CD4-positive, alpha-beta memory T cell (primary cell): ENCODE measurements around the gene EPC2. TPM values are rescaled to one million over a fixed set of nuclear protein-coding genes. Genes with fewer than 3 reads are reported as not detected.
"Not testable (repeated sequence)": the region's sequence is repeated elsewhere in the genome, so short reads cannot be mapped to it uniquely, and the experiment has no call there.

ENCODE experiments used
- CTCF ChIA-PET: fragments of 350-600 bp; sonication (Branson Sonifier 250); formaldehyde crosslinking; loops from one replicate; lab custom pipeline; 2021; ENCODE audit warnings: inconsistent platforms; ENCODE audit not compliant: partially characterized antibody; lab: Charles Lee
- POLR2A ChIA-PET: fragments of 350-600 bp; sonication (Branson Sonifier 250); formaldehyde crosslinking; loops from one replicate; lab custom pipeline; 2021; ENCODE audit not compliant: partially characterized antibody; lab: Charles Lee
- DNase-seq, 5 donors: peaks; one replicate each; pipeline versions ENCODE4 v3.0.0 to v3.0.0-alpha.2; 2020 to 2022; ENCODE audit warnings: mixed read lengths in 1 of 5
- H3K27ac ChIP-seq: one replicate; pipeline ENCODE4 v1.7.0; 2013; ENCODE audit warnings: low read depth, low read length
- H3K27me3 ChIP-seq: 2 replicates; pipeline ENCODE4 v1.7.0; 2013; ENCODE audit warnings: mild to moderate bottlenecking, low read length, moderate library complexity; ENCODE audit not compliant: insufficient read depth
- H3K36me3 ChIP-seq: 2 replicates; pipeline ENCODE4 v1.7.0; 2013; ENCODE audit warnings: mild to moderate bottlenecking, low read length, moderate library complexity; ENCODE audit not compliant: insufficient read depth
- H3K4me1 ChIP-seq: 2 replicates; pipeline ENCODE4 v1.7.0; 2013; ENCODE audit warnings: mild to moderate bottlenecking, low read length, moderate library complexity; ENCODE audit not compliant: insufficient read depth
- H3K4me3 ChIP-seq, 2 donors: one replicate each; pipeline ENCODE4 v1.7.0; 2013; ENCODE audit warnings: low read length in 2 of 2, mild to moderate bottlenecking in 1 of 2
- H3K9me3 ChIP-seq, 2 donors: one replicate each; pipeline ENCODE4 v1.7.0; 2013; ENCODE audit warnings: low read length in 2 of 2, control low read depth in 1 of 2; ENCODE audit not compliant: control insufficient read depth in 1 of 2
- H3K27ac Mint-ChIP-seq, 7 donors: one replicate each; pipeline ENCODE4 v1.8.0; 2020 to 2021; ENCODE audit warnings: mixed read lengths in 7 of 7, mild to moderate bottlenecking in 6 of 7, inconsistent platforms in 3 of 7, moderate library complexity in 3 of 7
- H3K27me3 Mint-ChIP-seq, 2 donors: one replicate each; pipeline ENCODE4 v1.8.0; 2020 to 2021; ENCODE audit warnings: mixed read lengths in 2 of 2
- H3K36me3 Mint-ChIP-seq, 2 donors: one replicate each; pipeline ENCODE4 v1.8.0; 2020 to 2021; ENCODE audit warnings: mixed read lengths in 2 of 2, inconsistent platforms in 1 of 2, mild to moderate bottlenecking in 1 of 2
- H3K4me1 Mint-ChIP-seq, 4 donors: one replicate each; pipeline ENCODE4 v1.8.0; 2020 to 2021; ENCODE audit warnings: mixed read lengths in 4 of 4, mild to moderate bottlenecking in 1 of 4
- H3K4me3 Mint-ChIP-seq, 8 donors: one replicate each; pipeline ENCODE4 v1.8.0; 2020 to 2021; ENCODE audit warnings: mixed read lengths in 8 of 8, mild to moderate bottlenecking in 7 of 8, moderate library complexity in 6 of 8, inconsistent platforms in 3 of 8
- H3K9me3 Mint-ChIP-seq, 8 donors: one replicate each; pipeline ENCODE4 v1.8.0; 2020 to 2021; ENCODE audit warnings: mixed read lengths in 8 of 8, mild to moderate bottlenecking in 5 of 8, inconsistent platforms in 3 of 8, moderate library complexity in 1 of 8
- intact Hi-C: fragments of 100-400 bp; cut with micrococcal nuclease; formaldehyde crosslinking; loops from one replicate; pipeline ENCODE4 v1.15.1; 2023
- polyA plus RNA-seq, 2 donors: library from polyadenylated mRNA; unstranded; fragments of 300-500 nt; fragmentation: Illumina TruSeq; gene quantifications; one replicate each; pipeline ENCODE4 v1.2.3, GENCODE V29; 2021
- total RNA-seq, 2 experiments: library from RNA; stranded (reverse); gene quantifications; one replicate each; pipeline ENCODE4 v1.2.3, GENCODE V29; 2021

Gene EPC2
- total and polyA plus RNA-seq, 4 experiments from 2014 or later = 1.4 to 77.9 (median 37.3) TPM

- POLR2A ChIA-PET = interaction anchor here (1.0 to 3.8 kb wide), 4 partner anchors 13 to 134 kb away, joined by 3 to 43 read pairs (median 5); no protein-coding TSS in a partner anchor
- H3K27me3 ChIP-seq = no peaks in the 10 kb centered on the region
- Mint-ChIP-seq H3K4me1 (peaks cover 66 to 86% (median 74%) of the 10 kb centered on the region in 4 donors), H3K27ac (peak overlapping the region; percentile 81 to 96 (median 93)), H3K36me3 (peaks cover 0 to 4% of the 10 kb centered on the region in 2 donors), H3K9me3 (peaks cover 0 to 4% (median 0%) of the 10 kb centered on the region in 8 donors), H3K27me3 (no peaks in the 10 kb centered on the region), H3K4me3 (peak overlapping the region in 7 of 8 donors; percentile 60 to 82 (median 69))
- H3K9me3 ChIP-seq = no peaks in the 10 kb centered on the region
- intact Hi-C loops = loop anchor here (1.0 to 5.0 kb wide), 2 partner anchors 14 to 78 kb away; no protein-coding TSS in a partner anchor
- peak overlapping the region; percentile 20 for H3K27ac ChIP-seq
- H3K4me1 ChIP-seq = peaks cover 79% of the 10 kb centered on the region
- CTCF ChIA-PET = interaction anchor here (0.8 kb wide), 1 partner anchor 13 kb away, joined by 3 read pairs; no protein-coding TSS in a partner anchor
- peak in 4 of 5 donors; percentile 51 to 74 (median 62) for DNase-seq
- no peaks in the 10 kb centered on the region for H3K36me3 ChIP-seq
- no peak overlapping the region for H3K4me3 ChIP-seq
Measured at GRCh38 chr2:148658807-148659722, 14.5 kb downstream of the EPC2 start.

GRCh38 chr2:148660999-148661398 lies 16.4 kb downstream of the EPC2 start:
- H3K9me3 ChIP-seq = no peaks in the 10 kb centered on the region
- no peak overlapping the region for H3K4me3 ChIP-seq
- peaks cover 0 to 4% (median 0%) of the 10 kb centered on the region in 8 donors for H3K9me3 Mint-ChIP-seq
- H3K27ac Mint-ChIP-seq = peak overlapping the region in 5 of 7 donors; percentile 42 to 80 (median 44)
- ChIA-PET CTCF (interaction anchor here (1.3 to 1.9 kb wide), 2 partner anchors 9 to 15 kb away, joined by 3 to 5 read pairs; no protein-coding TSS in a partner anchor), POLR2A (interaction anchor here (1.0 to 2.0 kb wide), 4 partner anchors 12 to 134 kb away, joined by 3 to 34 read pairs (median 4); partner anchors contain the start of gene EPC2)
- peaks cover 2 to 4% of the 10 kb centered on the region in 2 donors for H3K36me3 Mint-ChIP-seq
- no peak overlapping the region for H3K27ac ChIP-seq
- H3K36me3 ChIP-seq = no peaks in the 10 kb centered on the region
- DNase-seq = no peak
- H3K4me1 Mint-ChIP-seq = peaks cover 61 to 83% (median 74%) of the 10 kb centered on the region in 4 donors
- no peaks in the 10 kb centered on the region for H3K27me3 ChIP-seq
- peak overlapping the region in 7 of 8 donors; percentile 9 to 65 (median 43) for H3K4me3 Mint-ChIP-seq
- H3K4me1 ChIP-seq = peaks cover 76% of the 10 kb centered on the region
- intact Hi-C loops = loop anchor here (1.0 kb wide), 1 partner anchor 10 kb away; no protein-coding TSS in a partner anchor
- no peaks in the 10 kb centered on the region for H3K27me3 Mint-ChIP-seq

GRCh38 chr2:148662332-148662731 lies 17.8 kb downstream of the EPC2 start:
- DNase-seq, H3K36me3 Mint-ChIP-seq, H3K27me3 ChIP-seq, H3K27me3 Mint-ChIP-seq, POLR2A ChIA-PET, H3K9me3 Mint-ChIP-seq, intact Hi-C loops, H3K27ac ChIP-seq, H3K9me3 ChIP-seq, H3K36me3 ChIP-seq, H3K4me3 ChIP-seq, H3K27ac Mint-ChIP-seq: not testable (repeated sequence)
- Mint-ChIP-seq H3K4me1 (peaks cover 55 to 82% (median 72%) of the 10 kb centered on the region in 4 donors), H3K4me3 (peak overlapping the region in 1 of 8 donors; percentile 22)
- H3K4me1 ChIP-seq = peaks cover 76% of the 10 kb centered on the region
- CTCF ChIA-PET = interaction anchor here (1.6 to 2.1 kb wide), 2 partner anchors 11 to 13 kb away, joined by 3 to 5 read pairs; no protein-coding TSS in a partner anchor

GRCh38 chr2:148664229-148664628 lies 19.7 kb downstream of the EPC2 start:
- H3K4me3 ChIP-seq = no peak overlapping the region
- no peaks in the 10 kb centered on the region for H3K36me3 ChIP-seq
- H3K27me3 ChIP-seq = no peaks in the 10 kb centered on the region
- CTCF ChIA-PET = interaction anchor here (1.1 to 2.1 kb wide), 2 partner anchors 9 to 11 kb away, joined by 4 to 5 read pairs; no protein-coding TSS in a partner anchor
- Mint-ChIP-seq H3K27me3 (no peaks in the 10 kb centered on the region), H3K27ac (no peak overlapping the region), H3K4me1 (peaks cover 56 to 82% (median 72%) of the 10 kb centered on the region in 4 donors), H3K4me3 (no peak overlapping the region), H3K36me3 (peaks cover 2 to 4% of the 10 kb centered on the region in 2 donors), H3K9me3 (peaks cover 0 to 4% (median 0%) of the 10 kb centered on the region in 8 donors)
- no peaks in the 10 kb centered on the region for H3K9me3 ChIP-seq
- DNase-seq = no peak
- intact Hi-C loops = no loop called here
- H3K27ac ChIP-seq = no peak overlapping the region
- H3K4me1 ChIP-seq = peaks cover 75% of the 10 kb centered on the region
- POLR2A ChIA-PET = no interaction called here

GRCh38 chr2:148666555-148666954 lies 22.0 kb downstream of the EPC2 start:
- POLR2A ChIA-PET = interaction anchor here (1.5 kb wide), 1 partner anchor 20 kb away, joined by 3 read pairs; no protein-coding TSS in a partner anchor

GRCh38 chr2:148667113-148667836 lies 22.7 kb downstream of the EPC2 start:
- no peaks in the 10 kb centered on the region for H3K27me3 ChIP-seq
- no peak for DNase-seq
- no peaks in the 10 kb centered on the region for H3K9me3 ChIP-seq
- ChIA-PET CTCF (interaction anchor here (2.4 kb wide), 1 partner anchor 159 kb away, joined by 7 read pairs; no protein-coding TSS in a partner anchor), POLR2A (interaction anchor here (0.7 to 0.8 kb wide), 2 partner anchors 15 to 21 kb away, joined by 3 to 4 read pairs; no protein-coding TSS in a partner anchor)
- no peaks in the 10 kb centered on the region for H3K27me3 Mint-ChIP-seq
- intact Hi-C loops = no loop called here
- H3K27ac Mint-ChIP-seq = peak overlapping the region in 4 of 7 donors; percentile 8 to 58 (median 34)
- no peak overlapping the region for H3K27ac ChIP-seq
- H3K4me3 ChIP-seq = no peak overlapping the region
- H3K4me1 Mint-ChIP-seq = peaks cover 56 to 80% (median 72%) of the 10 kb centered on the region in 4 donors
- peaks cover 2 to 6% of the 10 kb centered on the region in 2 donors for H3K36me3 Mint-ChIP-seq
- H3K9me3 Mint-ChIP-seq = peaks cover 0 to 3% (median 0%) of the 10 kb centered on the region in 8 donors
- H3K4me1 ChIP-seq = peaks cover 66% of the 10 kb centered on the region
- peak overlapping the region in 6 of 8 donors; percentile 29 to 71 (median 52) for H3K4me3 Mint-ChIP-seq
- no peaks in the 10 kb centered on the region for H3K36me3 ChIP-seq

More at GRCh38 chr2:148666555-148666954, 22.0 kb downstream of the EPC2 start:
- H3K36me3 Mint-ChIP-seq = peaks cover 2 to 4% of the 10 kb centered on the region in 2 donors
- Histone ChIP-seq H3K36me3 (no peaks in the 10 kb centered on the region), H3K4me3 (no peak overlapping the region), H3K9me3 (no peaks in the 10 kb centered on the region), H3K27ac (no peak overlapping the region), H3K4me1 (peaks cover 66% of the 10 kb centered on the region), H3K27me3 (no peaks in the 10 kb centered on the region)
- peaks cover 0 to 4% (median 0%) of the 10 kb centered on the region in 8 donors for H3K9me3 Mint-ChIP-seq
- H3K27ac Mint-ChIP-seq = no peak overlapping the region
- no peaks in the 10 kb centered on the region for H3K27me3 Mint-ChIP-seq
- intact Hi-C loops = no loop called here
- no peak for DNase-seq
- H3K4me3 Mint-ChIP-seq = peak overlapping the region in 3 of 8 donors; percentile 23 to 71 (median 68)
- peaks cover 51 to 80% (median 68%) of the 10 kb centered on the region in 4 donors for H3K4me1 Mint-ChIP-seq
- CTCF ChIA-PET = no interaction called here
